ENCODE measurements around the gene CA10. TPM values are rescaled to one million over a fixed set of nuclear protein-coding genes. Genes with fewer than 3 reads are reported as not detected.

Gene CA10
- total and polyA plus RNA-seq, 2 experiments from 2014 or later, result 0.92 to 1.5 TPM

GRCh38 chr17:52049496-52049895 is 109.0 kb downstream of the CA10 start (continued):
- TF ChIP-seq ZNF462 (CRISPR knock-in tag; IDR thresholded peaks at IDR 0.05) (no peak), EZH2phosphoT487 (IDR thresholded peaks at IDR 0.05; ENCODE audit: unreplicated experiment) (no peak), CTCF (conservative IDR thresholded peaks at IDR 0.05; ENCODE audit: low read depth in 2 of 2) (no peak), CREB1 (CRISPR knock-in tag; IDR thresholded peaks at IDR 0.05; ENCODE audit: low read depth) (no peak), REST (IDR thresholded peaks at IDR 0.05; ENCODE audit: unreplicated experiment) (no peak), ZNF114 (CRISPR knock-in tag; IDR thresholded peaks at IDR 0.05) (no peak)

Data from GM23338 (cell line).